Amniotic epithelial cell (primary cell): ENCODE data around the gene OR51A2.
"Not testable (repeated sequence)": the region's sequence is repeated elsewhere in the genome, so short reads cannot be mapped to it uniquely, and the experiment has no call there.

Source experiments
- DNase-seq: peaks from one replicate; pipeline ENCODE4 v3.0.0-alpha.2; 2010; ENCODE audit warnings: low read depth

Gene OR51A2

GRCh38 chr11:4955613-4956012 is at the start of gene OR51A2:
Gene OR51A2 (minus strand): TSS chr11:4955713. CDS start chr11:4955713, 0 bp downstream.
- not testable (repeated sequence) for DNase-seq

GRCh38 chr11:5004424-5005274 is 49.1 kb upstream of the OR51A2 start:
- peak; percentile 44 for DNase-seq

GRCh38 chr11:4994551-4994950 is 39.0 kb upstream of the OR51A2 start, which contains the start of gene OR51L1:
Gene OR51L1 (plus strand): TSS chr11:4994851. CDS start chr11:4998983, 4,132 bp downstream.
- DNase-seq, result no peak

- peak; percentile 2 for DNase-seq
These were observed 35.5 kb upstream of the OR51A2 start for GRCh38 chr11:4991060-4991459.

GRCh38 chr11:4983841-4984240 is 28.3 kb upstream of the OR51A2 start:
- no peak for DNase-seq

- no peak for DNase-seq
These were observed 27.2 kb upstream of the OR51A2 start for GRCh38 chr11:4982678-4983077.

GRCh38 chr11:4979036-4979435 is 23.5 kb upstream of the OR51A2 start:
- DNase-seq, result no peak

- DNase-seq, result no peak
These were observed 19.9 kb upstream of the OR51A2 start for GRCh38 chr11:4975436-4975835.

- no peak for DNase-seq
These were observed 7.3 kb upstream of the OR51A2 start for GRCh38 chr11:4962816-4963215.

GRCh38 chr11:4960877-4961276 is 5.4 kb upstream of the OR51A2 start:
- DNase-seq, result no peak

- DNase-seq, result no peak
These were observed 1.9 kb upstream of the OR51A2 start for GRCh38 chr11:4957396-4957795.

GRCh38 chr11:4947505-4947904 is 8.0 kb downstream of the OR51A2 start, which contains the start of gene OR51A4:
Gene OR51A4 (minus strand): TSS chr11:4947605. CDS start chr11:4947100, 505 bp downstream.
- no peak for DNase-seq

GRCh38 chr11:4936745-4937144 is 18.8 kb downstream of the OR51A2 start:
- DNase-seq, result no peak

GRCh38 chr11:4932751-4933150 is 22.8 kb downstream of the OR51A2 start:
- DNase-seq, result no peak

GRCh38 chr11:4926608-4927007 is 28.9 kb downstream of the OR51A2 start:
- DNase-seq, result no peak

GRCh38 chr11:4924239-4924638 is 31.3 kb downstream of the OR51A2 start, which contains the start of gene OR51G1:
Gene OR51G1 (minus strand): TSS chr11:4924339. CDS start chr11:4924339, 0 bp downstream.
- DNase-seq, result no peak

- no peak for DNase-seq
These were observed 33.2 kb downstream of the OR51A2 start for GRCh38 chr11:4922304-4922703.

- no peak for DNase-seq
These were observed 33.7 kb downstream of the OR51A2 start for GRCh38 chr11:4921796-4922195.

- DNase-seq, result no peak
These were observed 36.3 kb downstream of the OR51A2 start, which contains the start of gene OR51G2 for GRCh38 chr11:4919250-4919649. Gene OR51G2 (minus strand): TSS chr11:4919350. CDS start chr11:4915663, 3,687 bp downstream.

GRCh38 chr11:4916581-4916980 is 38.9 kb downstream of the OR51A2 start:
- DNase-seq, result no peak
